ENCODE results near the gene MTMR3. TPM values are rescaled to one million over a fixed set of nuclear protein-coding genes. Genes with fewer than 3 reads are reported as not detected.

Gene MTMR3
- total and polyA plus RNA-seq, 2 of the 8 experiments (the other 6 are each of a cell fraction or from before 2014, with no cell fraction given), result 16.9 to 18.5 TPM

DNA sequence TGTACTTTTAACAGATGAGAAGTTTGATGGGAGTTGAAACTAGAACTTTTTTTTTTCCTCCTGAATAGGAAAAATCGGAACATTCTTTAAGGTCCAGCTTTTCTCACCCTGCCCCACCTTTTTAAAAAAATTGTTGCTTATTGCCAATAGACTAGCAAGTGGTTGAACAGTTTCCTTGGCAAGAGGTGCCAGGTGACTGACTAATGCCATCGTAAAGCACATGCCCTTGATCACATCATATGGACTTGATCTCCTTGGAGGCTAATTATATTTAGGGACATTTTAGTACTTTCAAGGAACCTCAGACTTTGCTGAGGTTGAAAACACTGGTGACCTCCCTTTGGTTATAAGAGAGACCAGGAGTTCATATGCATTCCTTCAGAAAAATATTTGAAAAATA, 57.6 kb downstream of the MTMR3 start (continued):
- TF ChIP-seq, protein P1, sequence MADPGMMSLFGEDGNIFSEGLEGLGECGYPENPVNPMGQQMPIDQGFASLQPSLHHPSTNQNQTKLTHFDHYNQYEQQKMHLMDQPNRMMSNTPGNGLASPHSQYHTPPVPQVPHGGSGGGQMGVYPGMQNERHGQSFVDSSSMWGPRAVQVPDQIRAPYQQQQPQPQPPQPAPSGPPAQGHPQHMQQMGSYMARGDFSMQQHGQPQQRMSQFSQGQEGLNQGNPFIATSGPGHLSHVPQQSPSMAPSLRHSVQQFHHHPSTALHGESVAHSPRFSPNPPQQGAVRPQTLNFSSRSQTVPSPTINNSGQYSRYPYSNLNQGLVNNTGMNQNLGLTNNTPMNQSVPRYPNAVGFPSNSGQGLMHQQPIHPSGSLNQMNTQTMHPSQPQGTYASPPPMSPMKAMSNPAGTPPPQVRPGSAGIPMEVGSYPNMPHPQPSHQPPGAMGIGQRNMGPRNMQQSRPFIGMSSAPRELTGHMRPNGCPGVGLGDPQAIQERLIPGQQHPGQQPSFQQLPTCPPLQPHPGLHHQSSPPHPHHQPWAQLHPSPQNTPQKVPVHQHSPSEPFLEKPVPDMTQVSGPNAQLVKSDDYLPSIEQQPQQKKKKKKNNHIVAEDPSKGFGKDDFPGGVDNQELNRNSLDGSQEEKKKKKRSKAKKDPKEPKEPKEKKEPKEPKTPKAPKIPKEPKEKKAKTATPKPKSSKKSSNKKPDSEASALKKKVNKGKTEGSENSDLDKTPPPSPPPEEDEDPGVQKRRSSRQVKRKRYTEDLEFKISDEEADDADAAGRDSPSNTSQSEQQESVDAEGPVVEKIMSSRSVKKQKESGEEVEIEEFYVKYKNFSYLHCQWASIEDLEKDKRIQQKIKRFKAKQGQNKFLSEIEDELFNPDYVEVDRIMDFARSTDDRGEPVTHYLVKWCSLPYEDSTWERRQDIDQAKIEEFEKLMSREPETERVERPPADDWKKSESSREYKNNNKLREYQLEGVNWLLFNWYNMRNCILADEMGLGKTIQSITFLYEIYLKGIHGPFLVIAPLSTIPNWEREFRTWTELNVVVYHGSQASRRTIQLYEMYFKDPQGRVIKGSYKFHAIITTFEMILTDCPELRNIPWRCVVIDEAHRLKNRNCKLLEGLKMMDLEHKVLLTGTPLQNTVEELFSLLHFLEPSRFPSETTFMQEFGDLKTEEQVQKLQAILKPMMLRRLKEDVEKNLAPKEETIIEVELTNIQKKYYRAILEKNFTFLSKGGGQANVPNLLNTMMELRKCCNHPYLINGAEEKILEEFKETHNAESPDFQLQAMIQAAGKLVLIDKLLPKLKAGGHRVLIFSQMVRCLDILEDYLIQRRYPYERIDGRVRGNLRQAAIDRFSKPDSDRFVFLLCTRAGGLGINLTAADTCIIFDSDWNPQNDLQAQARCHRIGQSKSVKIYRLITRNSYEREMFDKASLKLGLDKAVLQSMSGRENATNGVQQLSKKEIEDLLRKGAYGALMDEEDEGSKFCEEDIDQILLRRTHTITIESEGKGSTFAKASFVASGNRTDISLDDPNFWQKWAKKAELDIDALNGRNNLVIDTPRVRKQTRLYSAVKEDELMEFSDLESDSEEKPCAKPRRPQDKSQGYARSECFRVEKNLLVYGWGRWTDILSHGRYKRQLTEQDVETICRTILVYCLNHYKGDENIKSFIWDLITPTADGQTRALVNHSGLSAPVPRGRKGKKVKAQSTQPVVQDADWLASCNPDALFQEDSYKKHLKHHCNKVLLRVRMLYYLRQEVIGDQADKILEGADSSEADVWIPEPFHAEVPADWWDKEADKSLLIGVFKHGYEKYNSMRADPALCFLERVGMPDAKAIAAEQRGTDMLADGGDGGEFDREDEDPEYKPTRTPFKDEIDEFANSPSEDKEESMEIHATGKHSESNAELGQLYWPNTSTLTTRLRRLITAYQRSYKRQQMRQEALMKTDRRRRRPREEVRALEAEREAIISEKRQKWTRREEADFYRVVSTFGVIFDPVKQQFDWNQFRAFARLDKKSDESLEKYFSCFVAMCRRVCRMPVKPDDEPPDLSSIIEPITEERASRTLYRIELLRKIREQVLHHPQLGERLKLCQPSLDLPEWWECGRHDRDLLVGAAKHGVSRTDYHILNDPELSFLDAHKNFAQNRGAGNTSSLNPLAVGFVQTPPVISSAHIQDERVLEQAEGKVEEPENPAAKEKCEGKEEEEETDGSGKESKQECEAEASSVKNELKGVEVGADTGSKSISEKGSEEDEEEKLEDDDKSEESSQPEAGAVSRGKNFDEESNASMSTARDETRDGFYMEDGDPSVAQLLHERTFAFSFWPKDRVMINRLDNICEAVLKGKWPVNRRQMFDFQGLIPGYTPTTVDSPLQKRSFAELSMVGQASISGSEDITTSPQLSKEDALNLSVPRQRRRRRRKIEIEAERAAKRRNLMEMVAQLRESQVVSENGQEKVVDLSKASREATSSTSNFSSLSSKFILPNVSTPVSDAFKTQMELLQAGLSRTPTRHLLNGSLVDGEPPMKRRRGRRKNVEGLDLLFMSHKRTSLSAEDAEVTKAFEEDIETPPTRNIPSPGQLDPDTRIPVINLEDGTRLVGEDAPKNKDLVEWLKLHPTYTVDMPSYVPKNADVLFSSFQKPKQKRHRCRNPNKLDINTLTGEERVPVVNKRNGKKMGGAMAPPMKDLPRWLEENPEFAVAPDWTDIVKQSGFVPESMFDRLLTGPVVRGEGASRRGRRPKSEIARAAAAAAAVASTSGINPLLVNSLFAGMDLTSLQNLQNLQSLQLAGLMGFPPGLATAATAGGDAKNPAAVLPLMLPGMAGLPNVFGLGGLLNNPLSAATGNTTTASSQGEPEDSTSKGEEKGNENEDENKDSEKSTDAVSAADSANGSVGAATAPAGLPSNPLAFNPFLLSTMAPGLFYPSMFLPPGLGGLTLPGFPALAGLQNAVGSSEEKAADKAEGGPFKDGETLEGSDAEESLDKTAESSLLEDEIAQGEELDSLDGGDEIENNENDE (IDR thresholded peaks at IDR 0.05; ENCODE audit: insufficient replicate concordance, low read length), result no peak
- TF ChIP-seq FOSL1 (IDR thresholded peaks at IDR 0.05; ENCODE audit: insufficient read depth, low read depth, low read length) (no peak), TBP (IDR thresholded peaks at IDR 0.05; ENCODE audit: low read depth, low read length) (no peak), SP4 (IDR thresholded peaks at IDR 0.05; ENCODE audit: low read length) (no peak), TAF7 (optimal IDR thresholded peaks at IDR 0.05; ENCODE audit: borderline replicate concordance, low read depth, low read length) (no peak), EGR1 (IDR thresholded peaks at IDR 0.05; ENCODE audit: borderline replicate concordance, low read depth, low read length) (no peak), NANOG (IDR thresholded peaks at IDR 0.05; ENCODE audit: insufficient read depth, low read depth, low read length, poor library complexity, severe bottlenecking) (no peak), GTF2F1 (IDR thresholded peaks at IDR 0.05; ENCODE audit: borderline replicate concordance, low read depth, low read length) (no peak), SIN3A (conservative IDR thresholded peaks at IDR 0.05 in 1 of 2, IDR thresholded peaks at IDR 0.05 in 1 of 2; ENCODE audit: low read depth in 1 of 2, low read length in 2 of 2) (no peak), BRCA1 (IDR thresholded peaks at IDR 0.05; ENCODE audit: low read depth, low read length) (no peak), SAP30 (IDR thresholded peaks at IDR 0.05; ENCODE audit: insufficient read depth, insufficient replicate concordance, low read length) (no peak)
